ENCODE measurements around the gene ELL. TPM values are rescaled to one million over a fixed set of nuclear protein-coding genes. Genes with fewer than 3 reads are reported as not detected.

Gene ELL
- total RNA-seq, 1 donor from 2014 or later, result 12.3 TPM

GRCh38 chr19:18487576-18488402, 34.1 kb downstream of the ELL start:
- no peak for DNase-seq

GRCh38 chr19:18486746-18487145, 35.1 kb downstream of the ELL start:
- no peak for DNase-seq

DNA sequence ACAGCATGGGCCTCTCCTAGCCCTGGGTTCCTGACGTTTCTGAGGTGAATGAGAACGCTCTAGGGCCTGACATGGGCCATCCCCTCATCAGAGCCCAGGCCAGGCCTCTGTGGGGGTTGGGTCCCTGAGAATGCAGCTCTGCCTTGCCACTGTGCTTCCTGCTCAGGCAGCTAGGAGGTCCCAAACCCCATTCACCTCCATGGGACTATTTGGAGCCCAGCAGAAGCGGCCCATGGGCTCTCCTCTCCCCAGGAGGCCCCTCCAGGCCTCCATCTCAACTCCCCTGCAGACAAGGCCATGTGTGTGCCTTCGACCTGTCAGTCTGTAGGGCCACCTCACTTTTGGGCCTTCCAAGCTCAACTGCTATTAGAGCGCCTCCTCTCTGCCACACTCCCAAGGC, 36.9 kb downstream of the ELL start:
- no peak for DNase-seq

DNA sequence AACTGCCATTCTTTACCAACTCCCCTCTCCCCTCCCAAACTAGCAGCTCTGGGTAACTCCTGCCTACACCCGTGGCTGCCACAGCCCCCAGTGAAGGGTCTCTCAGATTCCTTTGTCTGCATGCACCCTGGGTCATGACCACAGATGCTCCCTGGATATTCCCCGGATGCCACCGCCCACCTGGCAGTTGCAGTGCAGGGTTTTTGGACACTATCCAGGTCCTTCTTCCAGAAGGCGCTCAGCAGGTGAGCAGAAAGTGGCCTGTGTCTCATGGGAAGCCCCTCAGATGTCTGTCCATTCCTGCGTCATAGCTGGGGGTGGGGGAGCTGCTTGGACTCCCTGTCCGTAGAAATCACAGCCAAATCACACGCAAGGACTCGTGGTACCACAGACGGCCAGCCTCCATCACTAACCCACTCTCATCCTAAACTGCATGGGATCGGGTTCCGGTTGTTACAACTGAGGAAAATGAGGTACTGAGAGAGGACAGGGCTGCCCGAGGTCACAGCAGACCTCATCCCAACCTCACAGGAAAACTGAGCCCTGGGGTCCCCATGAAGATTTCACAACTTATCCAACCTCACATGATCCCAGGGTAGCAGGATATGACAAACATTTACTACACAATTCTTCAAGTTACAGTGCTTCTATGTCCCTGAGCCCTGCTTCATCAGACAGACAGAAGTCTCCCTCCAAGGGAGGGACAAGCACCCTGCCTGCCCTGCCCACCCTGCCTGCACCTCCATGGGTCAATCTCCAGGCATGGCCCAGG, 38.6 kb downstream of the ELL start:
- DNase-seq, result no peak

GRCh38 chr19:18481505-18482222, 40.2 kb downstream of the ELL start:
- no peak for DNase-seq

DNA sequence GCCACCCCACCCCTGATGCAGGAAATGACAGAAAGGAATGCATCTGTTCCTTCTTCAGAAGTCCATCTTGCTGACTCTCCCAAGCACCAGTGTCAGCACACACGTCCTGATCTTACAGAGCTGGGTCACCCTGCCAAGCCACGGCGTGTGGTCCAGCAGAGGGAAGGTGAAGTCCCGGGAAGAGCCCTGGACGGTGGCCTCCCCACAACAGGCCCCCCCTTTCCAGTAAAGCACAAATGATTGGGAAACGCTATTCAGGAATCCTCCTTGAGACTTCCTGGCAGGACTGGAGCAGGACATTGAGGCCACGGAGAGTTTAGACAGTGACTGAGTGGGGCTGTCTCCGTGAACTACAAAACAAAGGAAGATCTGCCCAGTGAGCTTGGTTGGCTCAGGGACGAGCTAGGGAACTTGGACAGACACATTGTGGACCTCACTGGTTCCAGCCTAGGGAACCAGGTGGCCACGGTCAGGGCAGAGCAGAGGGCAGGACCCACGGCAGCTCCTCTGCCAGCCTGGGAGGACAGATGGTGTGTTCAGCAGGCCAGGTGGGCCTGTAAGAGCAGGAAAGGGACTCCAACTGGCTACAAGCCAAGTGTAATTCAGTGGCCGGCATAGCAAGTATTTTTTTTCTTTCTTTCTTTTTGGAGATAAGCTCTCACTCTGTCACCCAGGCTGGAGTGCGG, 41.7 kb downstream of the ELL start:
- DNase-seq, result peak; percentile 43

DNA sequence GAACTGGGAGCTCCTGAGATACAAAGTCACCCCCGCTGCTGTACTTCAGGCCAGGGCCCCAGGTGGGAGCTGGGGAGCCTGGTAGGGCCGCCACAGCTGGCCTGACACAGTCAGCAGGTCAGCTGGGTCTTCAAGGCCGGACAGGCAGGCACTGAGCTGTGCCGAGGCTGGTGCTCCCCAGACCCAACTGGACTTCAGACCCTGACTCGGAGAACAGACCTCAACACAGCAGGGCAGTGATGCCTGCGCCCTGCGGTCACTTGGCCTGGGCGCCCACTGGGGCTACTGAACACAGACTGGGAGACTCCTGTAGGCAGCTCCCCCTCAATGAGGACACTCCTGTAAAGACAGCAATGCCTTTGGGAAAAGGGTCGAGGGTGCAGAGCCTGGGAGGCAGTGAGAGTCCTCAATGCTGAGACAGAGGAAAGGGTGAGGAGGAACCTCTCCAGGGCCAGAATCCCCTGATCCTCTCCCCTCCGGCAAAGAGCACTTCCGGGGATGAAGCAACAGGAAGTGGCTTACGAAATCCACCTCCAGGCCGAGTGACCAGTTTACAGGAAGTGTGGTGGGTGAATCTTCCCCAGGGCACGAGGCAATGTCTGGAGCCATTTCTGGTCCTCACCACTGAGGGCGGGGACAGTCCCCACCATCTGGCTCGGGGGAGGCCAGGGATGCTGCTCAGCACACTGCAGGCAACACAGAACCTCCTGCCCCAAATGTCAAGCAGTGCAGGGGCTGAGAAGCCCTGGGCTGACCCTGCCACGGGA, 43.1 kb downstream of the ELL start:
- DNase-seq, result peak; percentile 47

- no peak for DNase-seq
These were observed 43.9 kb downstream of the ELL start for GRCh38 chr19:18477974-18478373.

DNA sequence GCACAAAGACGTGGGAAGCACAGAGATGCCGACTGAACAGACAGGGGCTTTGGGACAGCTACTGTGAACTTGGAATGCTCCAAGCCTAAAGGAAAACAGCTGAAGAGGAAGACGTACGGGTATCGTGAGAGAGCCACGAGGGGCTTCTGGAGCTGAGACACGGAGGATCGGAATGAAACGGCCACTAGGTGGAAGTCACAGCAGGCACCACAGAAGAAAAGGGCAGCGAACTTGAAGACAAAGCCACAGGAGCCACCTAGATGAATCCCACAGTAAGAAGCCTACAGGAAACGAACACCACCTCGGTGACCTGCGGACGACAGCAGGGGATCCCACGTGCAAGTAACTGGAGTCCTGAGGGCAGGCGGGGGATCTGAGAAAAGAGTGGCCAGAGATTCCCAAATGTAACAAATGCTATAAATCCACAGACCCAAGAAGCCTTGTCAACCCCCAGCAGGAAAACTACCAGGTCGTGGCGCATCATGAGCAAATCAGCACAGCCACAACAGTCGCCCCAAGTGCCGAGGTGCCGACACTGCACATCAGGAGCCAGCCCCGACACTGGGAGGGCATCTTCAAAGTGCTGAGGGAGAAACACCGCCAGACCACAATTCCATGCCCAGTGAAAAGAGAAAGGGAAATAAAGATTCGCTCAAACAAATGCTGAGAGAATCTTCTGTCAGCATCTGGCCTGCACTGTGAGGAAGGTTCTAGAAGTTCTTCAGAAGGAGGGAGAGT, 44.7 kb downstream of the ELL start:
- peak; percentile 36 for DNase-seq

DNA sequence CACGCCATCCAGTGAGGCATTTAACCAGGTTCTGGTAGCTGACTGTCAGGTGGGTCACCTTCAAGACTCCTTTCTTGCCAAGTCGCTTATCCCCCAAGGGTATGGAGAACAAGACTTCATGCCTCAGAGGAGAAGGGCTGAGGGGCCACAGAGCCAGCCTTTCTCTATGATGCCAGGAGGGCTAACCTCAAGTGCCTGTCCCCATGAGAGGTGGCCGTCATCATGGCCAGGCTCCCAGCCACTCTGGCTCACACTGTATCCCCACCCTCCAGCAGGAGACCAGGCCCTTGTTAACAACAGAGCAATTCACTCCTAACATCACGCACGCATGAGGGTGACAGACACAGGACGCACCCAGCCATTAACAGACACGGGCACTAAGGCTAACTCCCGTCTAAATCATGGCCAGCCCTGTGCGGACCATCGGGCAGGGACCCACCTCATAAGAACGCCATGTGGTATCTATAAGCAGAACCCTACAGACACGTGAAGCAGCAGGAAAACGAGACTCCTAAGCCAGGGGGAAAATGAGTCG, 45.3 kb downstream of the ELL start:
- no peak for DNase-seq

GRCh38 chr19:18475762-18476331, 46.0 kb downstream of the ELL start:
- no peak for DNase-seq

- no peak for DNase-seq
These were observed 46.8 kb downstream of the ELL start for GRCh38 chr19:18475004-18475453.

GRCh38 chr19:18474366-18474887, 47.4 kb downstream of the ELL start:
- no peak for DNase-seq

DNA sequence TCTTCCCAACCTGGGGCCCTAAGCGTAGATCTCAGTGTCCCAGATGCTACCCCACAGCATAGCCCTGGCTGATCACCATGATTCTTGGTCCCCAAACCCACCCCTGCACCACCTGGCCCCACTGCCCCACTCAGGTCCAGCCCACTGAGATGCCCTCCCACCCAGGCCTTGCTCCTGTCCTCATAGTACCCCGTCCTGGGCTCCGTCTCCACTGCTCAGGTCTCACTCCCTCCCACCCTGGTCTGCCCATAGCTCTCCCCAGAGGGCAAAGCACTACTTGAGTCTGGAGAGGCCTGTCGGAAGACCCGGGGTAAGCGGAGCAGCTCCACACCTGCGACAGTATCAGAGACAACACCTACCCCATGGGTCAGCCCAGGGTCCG, 48.2 kb downstream of the ELL start:
- no peak for DNase-seq

- DNase-seq, result no peak
These were observed 48.7 kb downstream of the ELL start for GRCh38 chr19:18473003-18473705.

DNA sequence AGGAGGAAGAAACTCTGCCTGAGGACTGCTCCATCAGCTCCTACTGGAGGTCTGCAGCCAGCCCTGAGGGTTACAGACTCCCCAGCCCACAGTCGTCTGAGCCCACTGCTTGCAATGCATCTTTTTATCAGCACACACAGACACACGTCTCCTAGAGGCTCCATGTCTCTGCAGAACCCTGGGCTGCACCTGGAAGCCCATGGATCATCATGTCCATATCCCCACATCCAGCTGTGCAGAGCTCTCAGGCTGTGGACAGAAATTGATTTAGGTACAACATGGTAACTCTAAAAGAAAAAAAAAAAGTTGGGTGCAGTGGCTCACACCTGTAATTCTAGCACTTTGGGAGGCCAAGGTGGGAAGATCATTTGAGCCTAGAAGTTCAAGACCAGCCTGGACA, 51.1 kb downstream of the ELL start:
- no peak for DNase-seq

GRCh38 chr19:18469069-18469846, 52.6 kb downstream of the ELL start:
- DNase-seq, result peak; percentile 85

- no peak for DNase-seq
These were observed 53.4 kb downstream of the ELL start for GRCh38 chr19:18468517-18468916.

GRCh38 chr19:18467978-18468377, 53.9 kb downstream of the ELL start:
- no peak for DNase-seq
